GM21737 (cell line): Measurements from ENCODE around the gene CYB561A3.

Experiments
- ATAC-seq: cut with Tn5 transposase; IDR thresholded peaks from one replicate; pipeline ENCODE4 v1.9.1; 2021; ENCODE audit warnings: mild to moderate bottlenecking, moderate library complexity; ENCODE audit not compliant: unreplicated experiment

Gene CYB561A3

DNA sequence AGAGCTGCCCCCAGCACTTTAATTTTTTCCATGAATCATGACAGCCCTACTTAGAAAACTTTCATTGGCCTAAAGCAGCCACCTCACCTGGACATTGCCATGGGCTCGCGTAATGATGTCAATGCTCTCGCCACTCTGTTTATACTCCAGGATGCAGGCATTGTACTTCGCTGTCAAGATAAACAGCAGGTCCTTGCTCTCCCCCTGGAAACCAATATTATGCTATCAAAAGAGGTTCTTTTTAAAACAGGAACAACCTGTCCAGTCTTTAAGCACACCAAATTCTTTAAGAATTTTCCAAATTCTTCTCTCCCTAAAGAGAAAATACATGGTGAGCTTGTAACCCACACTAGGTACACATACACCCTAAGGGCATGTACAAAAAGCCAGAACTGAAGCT is 31.8 kb downstream of the CYB561A3 start:
- ATAC-seq: no peak

GRCh38 chr11:61328351-61328750 is 33.3 kb downstream of the CYB561A3 start:
- ATAC-seq: no peak

GRCh38 chr11:61327669-61328071 is 34.0 kb downstream of the CYB561A3 start:
- no peak for ATAC-seq

DNA sequence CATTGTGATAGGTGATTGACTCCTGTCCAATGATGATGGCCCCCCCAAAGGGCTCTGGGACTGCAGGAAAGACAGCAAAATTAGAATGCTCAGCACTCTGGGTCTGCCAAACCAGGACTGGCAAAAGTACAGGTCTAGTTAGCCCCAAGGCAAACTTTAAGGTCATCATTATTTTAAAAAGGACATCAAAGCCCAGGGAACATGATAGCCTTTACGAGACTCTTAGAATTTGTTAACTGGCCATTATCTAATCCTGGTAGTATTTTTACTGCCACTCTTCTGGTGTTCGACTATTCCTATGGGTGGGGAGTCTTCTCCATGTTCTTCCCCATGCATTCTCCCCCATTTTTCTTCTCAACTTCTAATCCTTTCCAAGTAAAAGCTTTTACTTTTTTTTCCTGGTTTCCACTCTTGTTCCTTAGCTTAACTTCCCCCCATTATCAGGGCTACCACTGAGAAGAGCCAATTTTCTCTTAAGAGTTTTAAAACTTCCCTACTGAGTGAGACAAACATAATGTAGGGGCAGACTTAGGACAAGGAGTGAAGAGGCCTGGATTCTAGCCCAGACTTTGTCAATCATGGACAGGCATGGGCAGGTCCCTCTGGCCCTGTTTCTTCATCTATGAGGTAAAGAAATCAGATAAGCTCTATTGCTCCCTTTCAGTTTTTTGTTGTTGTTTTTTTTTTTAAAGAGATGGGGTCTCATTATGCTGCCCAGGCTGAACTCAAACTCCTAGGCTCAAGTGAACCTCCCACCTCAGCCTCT is 35.9 kb downstream of the CYB561A3 start:
- ATAC-seq: no peak

DNA sequence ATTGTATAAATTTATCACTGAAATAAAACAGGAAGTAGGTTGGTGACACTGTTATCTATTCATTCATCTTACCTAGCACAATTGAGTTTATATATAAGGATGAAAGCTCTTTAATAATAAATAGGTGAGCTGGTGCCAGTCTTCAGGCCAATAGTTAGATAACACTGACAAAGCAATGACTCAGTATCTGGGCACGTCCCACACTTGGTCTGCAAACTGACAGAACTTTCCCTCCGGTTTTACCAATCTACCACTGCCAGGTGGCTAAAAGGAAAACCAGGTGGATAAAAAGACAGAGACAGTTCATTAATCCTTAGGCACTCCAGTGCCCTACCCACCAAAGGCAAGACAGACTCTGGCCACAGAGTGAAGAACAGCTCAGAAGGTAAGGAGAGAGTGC is 46.4 kb downstream of the CYB561A3 start:
- no peak for ATAC-seq

GRCh38 chr11:61310749-61311148 is 50.9 kb downstream of the CYB561A3 start:
- ATAC-seq: no peak

GRCh38 chr11:61309739-61310138 is 51.9 kb downstream of the CYB561A3 start:
- no peak for ATAC-seq

DNA sequence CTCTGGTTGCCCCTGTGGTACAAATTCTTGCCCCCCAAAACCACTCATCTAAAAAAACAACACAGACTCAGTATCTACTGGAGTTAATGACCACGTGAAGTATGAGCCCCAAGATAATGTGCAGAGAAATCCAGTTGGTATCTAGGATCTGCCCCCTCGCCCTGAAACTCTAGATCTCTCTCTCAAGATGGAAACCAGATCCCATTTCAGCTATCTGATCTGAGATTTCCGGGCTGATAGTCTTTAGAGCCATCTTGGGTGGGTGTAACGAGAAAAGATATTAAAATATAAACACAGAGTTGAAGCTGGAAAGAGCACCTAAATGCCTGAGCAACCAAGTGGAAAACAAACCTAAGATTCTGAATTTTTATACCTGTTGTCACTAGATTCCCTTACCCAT is 52.5 kb downstream of the CYB561A3 start:
- ATAC-seq: no peak

GRCh38 chr11:61307354-61307753 is 54.3 kb downstream of the CYB561A3 start:
- no peak for ATAC-seq

- ATAC-seq: no peak
Observed at GRCh38 chr11:61306221-61306620, 55.5 kb downstream of the CYB561A3 start.

GRCh38 chr11:61305417-61305816 is 56.3 kb downstream of the CYB561A3 start:
- no peak for ATAC-seq

DNA sequence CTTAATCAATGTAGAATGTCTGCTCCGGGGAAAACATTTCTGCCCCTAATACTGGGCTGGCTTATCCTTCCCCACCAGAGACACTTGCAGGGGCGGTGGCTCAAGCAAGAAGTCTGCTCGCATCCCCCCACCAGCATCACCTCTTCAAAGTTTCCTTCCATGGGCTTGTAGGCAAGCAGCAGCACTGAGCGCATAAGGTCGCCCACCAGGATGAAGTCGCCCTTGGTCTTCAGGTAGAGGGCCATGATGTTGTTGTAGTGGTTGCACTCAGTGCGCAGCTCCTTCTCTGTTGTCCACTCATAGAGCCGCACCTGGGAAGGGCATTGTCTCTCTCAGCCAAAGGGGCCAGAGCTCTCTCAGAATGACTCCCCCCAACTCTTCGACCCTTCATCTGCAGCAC is 58.0 kb downstream of the CYB561A3 start:
- no peak for ATAC-seq

- no peak for ATAC-seq
Observed at GRCh38 chr11:61302550-61302949, 59.1 kb downstream of the CYB561A3 start.
